Stimulated activated CD4-positive, alpha-beta T cell treated with anti-CD3 and anti-CD28 coated beads, TNF-alpha, amount 100 ng/mL, for 1 hour (primary cell): ENCODE data around the gene ACKR2.

Experiments used
- DNase-seq, 3 donors: peaks; one replicate each; pipeline ENCODE4 v3.0.0-alpha.2; 2020; ENCODE audit warnings: low read depth in 3 of 3, low spot score in 1 of 3

Gene ACKR2

DNA sequence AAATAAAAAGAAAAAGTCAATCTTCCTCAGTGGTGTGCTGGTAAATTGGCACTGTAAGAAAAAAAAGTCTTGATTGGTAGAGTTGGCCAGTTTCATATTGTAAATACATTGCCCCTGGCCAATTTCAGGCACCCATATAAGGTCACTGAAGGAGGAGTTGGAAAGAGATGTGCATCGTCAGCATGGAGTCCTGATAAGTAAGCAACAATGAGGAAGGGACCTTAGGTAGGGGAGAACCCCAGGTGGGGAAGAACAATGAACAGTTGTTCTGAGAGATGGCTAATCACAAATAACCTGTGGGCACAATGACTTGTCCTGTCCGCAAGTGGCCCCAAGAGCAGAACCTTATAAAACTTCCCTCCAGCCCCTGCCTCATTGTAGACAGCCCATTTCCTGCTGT lies 75.1 kb downstream of the ACKR2 start:
- no peak for DNase-seq

DNA sequence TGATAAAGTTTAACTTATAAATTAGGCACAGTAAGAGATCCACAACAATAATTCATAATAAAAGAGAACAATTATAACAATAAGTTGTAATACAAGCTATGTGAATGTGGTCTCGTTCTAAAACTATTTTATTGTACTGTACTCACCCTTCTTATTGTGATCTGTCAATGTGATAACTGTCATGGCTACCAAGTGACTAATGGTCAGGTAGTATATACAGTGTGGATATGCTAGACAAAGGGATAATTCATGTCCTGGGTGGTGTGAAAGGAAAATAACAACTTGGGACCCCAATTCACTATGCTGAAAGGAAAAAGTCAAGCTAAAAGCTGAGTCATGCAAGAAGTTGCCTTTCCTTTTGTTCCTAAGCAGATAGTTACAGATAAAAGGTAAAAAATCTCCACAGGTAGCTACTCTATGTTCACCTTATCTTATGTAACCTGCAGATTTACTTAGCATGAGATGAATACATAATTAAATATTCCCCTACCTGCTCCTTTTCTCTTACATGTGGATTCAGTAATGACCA lies 77.1 kb downstream of the ACKR2 start:
- no peak for DNase-seq

DNA sequence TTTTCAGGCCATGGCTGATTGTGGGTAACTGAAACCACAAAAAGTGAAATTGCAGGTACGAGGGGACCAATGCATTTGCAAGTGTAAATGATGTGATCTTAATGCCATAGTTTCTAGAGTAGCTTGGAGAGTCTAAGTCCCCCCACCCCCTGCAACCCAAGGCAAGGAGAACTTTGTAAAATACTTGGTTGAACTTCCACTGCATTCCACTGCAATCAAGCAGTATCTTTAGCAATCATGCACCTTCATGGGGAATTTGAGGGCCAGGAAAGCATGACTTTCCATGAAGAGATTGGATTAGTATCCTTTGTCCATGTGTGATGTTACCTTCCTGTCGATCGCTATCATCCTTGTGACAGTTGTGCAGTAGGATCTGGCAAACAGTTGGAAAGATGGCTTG lies 77.8 kb downstream of the ACKR2 start:
- DNase-seq, result no peak

DNA sequence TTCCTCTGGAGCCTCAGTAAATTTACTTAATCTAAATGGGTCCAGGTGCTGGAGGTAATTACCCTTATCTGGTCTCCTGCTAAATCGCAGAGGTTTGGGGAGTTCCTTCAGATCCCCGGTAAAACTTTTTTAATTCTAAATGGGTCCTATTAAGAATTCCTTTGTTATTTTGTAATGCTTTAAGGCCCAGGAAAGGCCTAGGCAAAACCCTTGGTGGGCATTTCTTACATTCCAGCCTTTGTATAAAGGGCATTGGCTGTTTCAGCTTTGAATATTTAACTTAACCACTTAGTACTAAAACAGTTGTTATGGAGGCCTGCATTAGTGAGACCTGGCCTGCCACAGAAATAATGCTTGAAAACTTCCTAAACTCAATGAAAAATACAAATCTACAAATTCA lies 81.8 kb downstream of the ACKR2 start:
- no peak for DNase-seq

DNA sequence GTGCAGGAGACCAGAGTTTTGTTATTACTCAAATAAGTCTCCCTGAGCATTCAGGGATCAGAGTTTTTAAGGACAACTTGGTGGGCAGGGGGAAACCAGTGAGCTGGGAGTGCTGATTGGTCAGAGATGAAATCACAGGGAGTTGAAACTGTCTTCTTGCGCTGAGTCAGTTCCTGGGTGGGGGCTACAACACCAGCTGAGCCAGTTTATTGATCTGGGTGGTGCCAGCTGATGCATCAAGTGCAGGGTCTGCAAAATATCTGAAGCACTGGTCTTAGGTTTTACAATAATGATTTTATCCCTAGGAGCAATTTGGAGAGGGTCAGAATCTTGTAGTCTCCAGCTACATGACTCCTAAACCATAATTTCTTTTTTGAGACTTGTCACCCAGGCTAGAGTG lies 82.9 kb downstream of the ACKR2 start:
- no peak for DNase-seq

DNA sequence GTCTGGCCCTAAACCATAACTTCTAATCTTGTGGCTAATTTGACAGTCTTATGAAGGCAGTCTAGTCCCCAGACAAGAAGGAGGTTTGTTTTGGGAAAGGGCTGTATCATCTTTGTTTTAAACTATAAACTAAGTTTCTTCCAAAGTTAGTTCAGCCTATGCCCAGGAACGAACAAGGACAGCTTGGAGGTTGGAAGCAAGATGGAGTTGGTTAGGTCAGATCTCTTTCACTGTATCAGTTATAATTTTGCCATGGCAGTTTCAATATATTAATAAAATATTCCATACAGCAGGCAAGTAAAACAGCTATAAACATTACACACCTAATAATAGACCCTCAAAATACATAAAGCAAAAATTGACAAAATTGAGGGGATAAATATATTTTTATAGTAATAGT lies 83.6 kb downstream of the ACKR2 start:
- DNase-seq, result no peak

DNA sequence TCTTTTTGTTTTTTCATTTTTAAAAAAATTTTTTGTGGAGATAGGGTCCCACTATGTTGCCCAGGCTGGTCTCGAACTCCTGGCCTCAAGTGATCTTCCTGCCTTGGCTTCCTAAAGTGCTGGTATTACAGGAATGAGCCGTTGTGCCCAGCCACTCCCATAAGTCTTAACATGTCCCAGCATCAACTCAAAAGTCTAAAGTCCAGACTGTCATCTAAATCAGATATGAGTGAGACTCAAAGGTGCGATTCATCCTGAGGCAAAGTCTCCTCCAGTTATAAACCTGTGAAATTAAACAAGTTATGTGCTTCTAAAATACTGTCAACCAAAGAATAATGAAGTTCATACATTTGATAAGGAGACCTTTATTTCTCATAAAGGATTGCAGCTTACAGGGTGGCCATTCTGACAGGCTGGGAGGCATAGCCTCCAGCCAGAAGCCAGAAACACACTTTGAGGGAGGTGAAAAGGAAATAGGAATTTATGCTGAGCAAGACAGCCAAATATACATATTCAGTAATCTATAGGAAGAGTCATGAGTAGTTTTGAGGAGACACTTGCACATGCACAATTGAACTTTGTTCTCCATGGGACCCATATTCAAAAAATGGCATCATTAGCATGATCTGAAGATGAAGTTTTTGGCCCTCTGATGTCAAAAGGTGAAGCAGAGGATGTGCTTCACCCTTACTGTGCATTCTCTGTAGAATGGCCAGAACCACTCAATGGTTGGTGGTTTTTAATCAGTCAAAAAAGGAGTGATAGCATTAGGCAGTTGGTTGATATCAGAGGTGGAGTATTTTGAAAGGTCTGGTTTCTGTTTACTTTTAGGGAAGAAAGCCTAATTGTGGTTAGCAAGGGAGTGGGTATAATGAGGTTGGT lies 85.7 kb downstream of the ACKR2 start:
- DNase-seq, result no peak

DNA sequence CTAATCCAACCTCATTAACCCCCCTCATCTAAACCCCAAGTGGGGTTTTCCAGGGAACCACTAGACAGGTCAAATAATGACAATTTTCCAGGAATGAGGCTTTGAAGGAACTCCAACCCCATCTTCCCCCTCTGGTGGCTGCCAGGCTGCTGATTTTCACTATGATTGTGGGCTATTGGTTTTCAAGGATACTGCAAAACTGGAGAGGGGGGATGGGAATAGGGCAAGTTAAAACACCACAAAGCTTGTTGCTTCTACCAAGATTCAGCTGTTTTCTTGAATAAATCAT lies 86.3 kb downstream of the ACKR2 start:
- no peak for DNase-seq

DNA sequence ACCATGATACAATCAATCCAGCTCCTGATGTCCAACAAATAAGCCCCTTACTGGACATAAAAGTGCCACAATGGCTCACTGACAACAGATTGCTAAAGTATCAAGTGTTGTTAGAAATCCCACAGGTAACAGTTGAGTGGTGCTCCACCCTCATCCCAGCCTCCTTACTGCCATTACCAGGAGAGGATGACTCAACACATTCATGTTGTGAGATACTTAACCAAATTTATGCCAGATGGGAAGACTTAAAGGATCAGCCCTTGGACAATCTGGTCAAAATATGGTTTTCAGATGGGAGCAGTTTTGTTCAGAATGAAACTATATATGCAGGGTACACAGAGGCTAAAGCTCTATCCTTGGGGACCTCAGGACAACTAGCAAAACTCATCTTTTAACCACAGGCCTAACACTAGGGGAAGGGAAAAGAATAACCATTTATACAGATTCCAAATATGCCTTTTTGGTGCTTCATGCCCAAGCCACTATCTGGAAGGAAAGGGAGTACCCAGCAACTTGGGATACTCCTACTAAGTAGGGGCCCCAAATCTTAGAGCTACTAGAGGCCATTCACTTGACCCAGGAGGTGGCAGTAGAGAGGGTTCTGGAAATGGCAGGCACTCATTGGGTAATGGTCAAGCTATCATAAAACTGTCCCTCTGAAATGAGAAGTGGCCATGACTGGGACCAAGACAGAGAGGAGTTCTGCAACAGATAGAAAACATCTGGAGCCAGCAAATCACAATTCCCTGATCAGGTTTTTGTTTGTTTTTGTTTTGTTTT lies 89.8 kb downstream of the ACKR2 start:
- no peak for DNase-seq

DNA sequence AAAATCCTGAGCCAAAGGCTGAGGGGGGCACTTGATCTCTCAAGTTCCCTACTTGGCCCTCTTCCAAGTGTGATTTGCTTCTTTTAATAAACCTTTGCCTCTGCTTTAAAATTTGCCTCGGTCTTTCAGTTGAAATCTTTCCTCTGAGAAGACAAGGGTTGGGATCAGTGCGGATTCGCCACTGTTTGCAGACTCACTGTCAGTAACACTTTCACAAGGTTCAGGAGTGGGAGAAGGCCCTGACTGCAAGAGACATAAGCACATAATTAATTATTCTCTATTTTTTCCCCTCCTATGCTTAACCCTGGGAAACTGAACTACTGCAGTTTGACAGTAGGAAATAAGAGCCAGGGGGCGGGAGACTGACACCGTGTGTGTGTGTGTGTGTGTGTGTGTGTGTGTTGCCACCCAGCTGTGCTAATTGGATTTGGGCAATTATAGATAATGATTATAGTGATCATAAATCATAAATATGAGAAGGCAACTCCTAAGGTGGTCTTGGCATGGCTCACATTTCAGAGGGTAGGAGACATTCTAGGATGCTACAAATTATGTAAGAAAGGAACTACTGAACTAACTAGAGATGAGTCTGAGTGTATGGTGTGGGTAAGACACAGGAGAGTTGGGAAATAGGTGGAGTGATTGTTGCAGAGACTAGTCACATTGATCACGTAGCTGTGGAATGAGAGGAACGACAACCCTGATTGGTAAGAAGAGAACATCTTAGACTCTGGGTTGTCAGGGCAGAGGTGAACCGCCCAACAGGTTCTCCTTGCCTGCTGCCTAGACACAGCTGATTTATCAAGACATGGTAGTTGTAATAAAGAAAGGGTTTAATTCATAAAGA lies 91.2 kb downstream of the ACKR2 start:
- no peak for DNase-seq

DNA sequence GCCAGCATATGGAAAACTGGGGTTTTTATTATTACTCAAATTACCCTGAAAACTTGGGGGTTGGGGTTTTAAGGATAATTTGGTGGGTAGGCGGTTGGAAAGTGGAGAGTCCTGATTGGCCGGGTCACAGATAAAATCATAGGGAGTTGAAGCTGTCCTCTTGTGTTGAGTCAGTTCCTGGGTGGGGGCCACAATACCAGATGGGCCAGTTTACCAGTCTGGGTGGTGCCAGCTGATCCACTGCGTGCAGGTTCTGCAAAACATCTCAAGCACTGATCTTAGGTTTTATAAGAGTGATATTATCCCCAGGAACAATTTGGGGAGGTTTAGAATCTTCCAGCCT lies 91.8 kb downstream of the ACKR2 start:
- no peak for DNase-seq

DNA sequence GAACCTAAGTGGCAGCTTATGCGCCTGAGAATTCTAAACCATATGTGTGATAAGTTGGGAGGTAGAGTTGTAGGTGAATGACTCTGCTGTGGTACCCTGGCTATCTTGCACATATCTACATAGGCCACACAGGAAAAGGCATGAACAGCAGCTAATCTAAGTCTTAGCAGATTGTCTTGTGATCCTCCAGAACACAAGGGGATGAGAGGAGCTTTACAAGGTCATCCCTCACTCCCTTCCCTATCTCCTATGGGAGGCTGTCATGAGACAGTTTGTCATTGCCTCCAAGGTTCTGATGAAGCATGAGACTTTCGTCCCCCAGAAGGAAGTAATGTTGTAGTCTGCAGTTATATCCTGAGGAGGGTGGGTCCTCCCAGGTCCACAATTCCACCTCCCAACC lies 93.0 kb downstream of the ACKR2 start:
- no peak for DNase-seq

DNA sequence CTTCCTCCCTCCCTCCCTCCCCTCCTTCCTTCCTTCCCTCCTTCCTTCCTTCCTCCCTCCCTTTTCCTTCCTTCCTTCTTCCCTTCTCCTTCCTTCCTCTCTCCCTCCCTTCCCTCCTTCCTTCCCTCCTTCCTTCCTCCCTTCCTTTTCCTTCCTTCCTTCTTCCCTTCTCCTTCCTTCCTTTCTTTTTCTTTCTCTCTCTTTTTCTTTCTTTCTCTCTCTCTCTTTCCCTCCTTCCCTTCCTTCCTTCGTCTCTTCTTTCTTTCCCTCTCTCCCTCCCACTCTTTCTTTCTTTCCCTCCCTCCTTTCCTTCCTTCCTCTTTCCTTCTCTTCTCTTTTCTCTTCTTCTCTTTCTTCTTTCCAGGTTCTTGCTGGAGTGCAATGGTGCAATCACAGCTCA lies 94.8 kb downstream of the ACKR2 start:
- DNase-seq, result no peak

DNA sequence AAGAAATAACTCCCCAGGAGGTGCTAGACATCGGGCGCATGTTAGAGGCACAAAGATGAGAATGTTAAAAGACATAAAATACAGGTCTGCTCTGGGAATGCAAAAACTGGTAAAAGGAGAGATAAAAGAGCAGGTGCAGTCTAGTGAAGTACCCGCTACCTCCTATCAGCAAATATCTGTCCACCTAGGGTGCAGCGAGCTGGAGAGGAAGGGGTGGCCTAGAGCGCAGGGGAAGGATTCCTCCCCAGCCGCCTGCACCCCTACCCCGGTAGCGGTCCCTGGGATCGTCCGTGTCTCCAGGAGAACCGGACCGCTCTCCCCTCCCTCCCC lies 96.5 kb downstream of the ACKR2 start:
- no peak for DNase-seq

DNA sequence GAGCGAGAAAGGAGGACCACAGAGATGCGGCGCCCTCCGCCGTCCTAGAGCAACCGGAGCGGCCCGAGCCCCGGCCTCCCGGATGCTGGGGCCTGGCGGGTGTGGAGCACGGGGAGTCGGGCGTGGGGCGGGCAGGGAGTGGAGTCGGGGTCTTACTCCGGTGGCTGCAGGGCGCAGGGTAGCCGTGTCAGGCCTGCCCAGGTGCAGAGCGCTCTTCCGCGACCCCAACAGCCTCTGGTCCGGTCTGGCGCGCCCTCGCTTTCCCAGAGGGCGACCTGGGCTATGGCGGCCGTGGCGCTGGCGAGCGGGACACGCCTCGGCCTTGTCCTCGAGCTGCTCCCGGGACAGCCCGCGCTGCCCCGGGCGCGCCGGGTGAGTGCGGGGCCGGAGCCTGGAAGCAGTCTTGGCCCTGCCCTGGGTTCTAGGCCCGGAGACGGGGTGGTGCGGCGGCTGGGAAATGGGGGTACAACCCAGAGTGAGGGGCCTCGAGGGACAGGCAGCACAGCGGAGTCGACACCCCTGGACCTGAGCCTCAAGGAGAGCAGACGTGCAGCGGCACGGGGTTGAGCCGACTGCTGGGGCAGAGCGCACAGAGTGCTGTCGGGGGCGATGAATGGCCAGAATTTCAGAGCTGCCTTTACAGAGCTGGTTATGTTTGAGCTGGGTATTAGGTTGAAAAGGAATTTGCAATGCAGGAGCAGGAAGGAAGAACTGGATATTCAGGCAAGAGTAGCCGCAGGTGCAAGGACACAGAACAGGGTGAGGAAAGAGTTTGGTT lies 97.0 kb downstream of the ACKR2 start, which contains the start of gene ZNF662:
Gene ZNF662 (plus strand): TSS at position 73 of the 778 bp plus-strand sequence. CDS start 1,973 bp downstream, outside the sequence.
- peak in 1 of 3 donors; percentile 25 for DNase-seq

DNA sequence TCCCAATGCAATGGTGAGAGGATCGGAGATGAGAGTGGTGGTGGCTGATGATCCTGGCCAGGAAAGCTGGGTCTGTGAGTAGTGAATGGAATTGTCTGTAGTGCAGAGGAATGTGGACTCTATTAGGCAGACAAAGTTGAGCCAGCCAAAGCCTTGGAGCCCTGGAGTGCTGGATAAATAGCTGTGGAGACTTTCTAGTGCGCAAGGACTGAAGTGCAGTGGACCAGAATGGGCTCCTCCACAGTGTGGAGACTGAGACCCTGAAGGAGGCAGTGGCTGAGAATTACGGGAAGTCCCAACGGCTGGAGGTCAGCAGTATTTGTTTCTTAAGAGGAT lies 97.6 kb downstream of the ACKR2 start:
- DNase-seq, result no peak

DNA sequence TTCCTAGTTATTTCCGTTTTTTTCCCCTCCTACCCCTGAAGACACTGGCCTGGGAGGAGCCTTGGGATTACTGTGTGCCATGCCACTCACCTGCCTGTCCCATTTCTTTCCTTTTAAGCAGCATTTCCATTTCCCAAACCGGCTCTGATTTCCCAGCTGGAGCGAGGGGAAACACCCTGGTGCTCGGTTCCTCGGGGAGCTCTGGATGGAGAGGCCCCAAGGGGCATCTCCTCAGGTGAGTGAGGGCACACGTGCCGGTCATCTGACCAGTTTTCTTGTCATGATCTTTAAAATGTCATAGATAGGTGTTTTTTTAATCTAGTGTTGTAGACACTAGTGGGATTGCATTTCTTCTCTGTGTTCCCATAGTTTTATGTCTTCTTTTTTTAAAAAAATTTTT lies 99.4 kb downstream of the ACKR2 start:
- DNase-seq, result no peak

DNA sequence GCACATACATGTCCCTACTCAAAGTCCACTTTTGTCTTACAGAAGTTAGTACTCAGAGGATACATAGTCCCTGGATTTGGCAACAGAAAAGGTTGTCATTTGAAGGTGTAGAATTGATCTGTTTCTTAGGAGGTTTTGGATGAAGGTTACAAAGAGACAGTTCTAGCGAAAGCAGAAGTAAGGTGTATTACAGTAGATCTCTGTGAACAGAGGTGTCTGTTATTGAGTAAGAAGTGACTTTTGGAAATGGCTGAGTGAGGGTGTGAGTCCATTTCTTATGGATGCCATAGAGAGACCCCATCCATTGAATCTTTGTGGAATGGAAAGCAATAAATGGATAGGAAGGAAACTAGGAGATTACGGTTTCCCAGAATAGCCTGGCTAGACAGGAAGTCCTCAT lies 102.3 kb downstream of the ACKR2 start:
- DNase-seq, result no peak

DNA sequence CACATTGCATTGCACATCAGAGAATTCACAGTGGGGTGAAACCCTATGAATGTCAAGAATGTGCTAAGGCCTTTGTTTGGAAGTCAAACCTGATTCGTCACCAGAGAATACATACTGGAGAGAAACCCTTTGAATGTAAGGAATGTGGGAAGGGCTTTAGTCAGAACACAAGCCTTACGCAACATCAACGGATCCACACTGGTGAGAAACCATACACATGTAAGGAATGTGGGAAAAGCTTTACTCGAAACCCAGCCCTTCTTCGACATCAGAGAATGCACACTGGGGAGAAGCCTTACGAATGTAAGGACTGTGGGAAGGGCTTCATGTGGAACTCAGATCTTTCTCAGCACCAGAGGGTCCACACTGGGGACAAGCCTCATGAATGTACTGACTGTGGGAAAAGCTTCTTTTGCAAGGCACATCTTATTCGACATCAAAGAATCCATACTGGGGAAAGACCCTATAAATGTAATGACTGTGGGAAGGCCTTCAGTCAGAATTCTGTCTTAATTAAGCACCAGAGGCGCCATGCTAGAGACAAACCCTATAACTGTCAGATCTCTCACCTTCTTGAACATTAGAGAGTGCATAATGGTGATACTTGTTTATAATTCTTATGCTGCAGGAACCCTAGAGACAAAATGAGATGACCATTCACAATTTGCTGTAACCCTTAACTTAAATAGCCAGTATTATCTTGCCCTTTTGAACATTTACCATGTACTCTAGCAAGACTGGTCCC lies 105.7 kb downstream of the ACKR2 start:
- no peak for DNase-seq
